GM12875 (cell line): ENCODE results near the gene PSEN1.

ENCODE experiments used
- H3K4me3 ChIP-seq: one replicate; pipeline ENCODE4 v1.5.1; 2011; ENCODE audit warnings: low read depth, low read length, control low read depth
- CTCF ChIP-seq: IDR thresholded peaks from 2 replicates; pipeline ENCODE4 v1.5.1; 2011; ENCODE audit warnings: low read depth, mild to moderate bottlenecking, control low read depth, inconsistent platforms, low read length, moderate library complexity, borderline replicate concordance; ENCODE audit not compliant: insufficient read depth

PSEN1 gene

GRCh38 chr14:73237786-73238423 is 101.6 kb downstream of the PSEN1 start:
- H3K4me3 ChIP-seq, result peak overlapping the region; percentile 13
- TF ChIP-seq CTCF, result no peak

GRCh38 chr14:73238424-73238852 is 102.1 kb downstream of the PSEN1 start:
- H3K4me3 ChIP-seq, result no peak overlapping the region
- TF ChIP-seq CTCF, result no peak

GRCh38 chr14:73238941-73239340 is 102.6 kb downstream of the PSEN1 start:
- no peak for TF ChIP-seq CTCF
- no peak overlapping the region for H3K4me3 ChIP-seq

- no peak overlapping the region for H3K4me3 ChIP-seq
- TF ChIP-seq CTCF, result no peak
Measured at GRCh38 chr14:73239393-73240241, 103.3 kb downstream of the PSEN1 start.

GRCh38 chr14:73240816-73241480 is 104.6 kb downstream of the PSEN1 start:
- H3K4me3 ChIP-seq, result no peak overlapping the region
- TF ChIP-seq CTCF, result no peak

GRCh38 chr14:73241481-73242165 is 105.3 kb downstream of the PSEN1 start:
- no peak for TF ChIP-seq CTCF
- no peak overlapping the region for H3K4me3 ChIP-seq
